ENCODE measurements around the gene NOVA1.
"Not testable (repeated sequence)": the region's sequence is repeated elsewhere in the genome, so short reads cannot be mapped to it uniquely, and the experiment has no call there.

NOVA1 gene

DNA sequence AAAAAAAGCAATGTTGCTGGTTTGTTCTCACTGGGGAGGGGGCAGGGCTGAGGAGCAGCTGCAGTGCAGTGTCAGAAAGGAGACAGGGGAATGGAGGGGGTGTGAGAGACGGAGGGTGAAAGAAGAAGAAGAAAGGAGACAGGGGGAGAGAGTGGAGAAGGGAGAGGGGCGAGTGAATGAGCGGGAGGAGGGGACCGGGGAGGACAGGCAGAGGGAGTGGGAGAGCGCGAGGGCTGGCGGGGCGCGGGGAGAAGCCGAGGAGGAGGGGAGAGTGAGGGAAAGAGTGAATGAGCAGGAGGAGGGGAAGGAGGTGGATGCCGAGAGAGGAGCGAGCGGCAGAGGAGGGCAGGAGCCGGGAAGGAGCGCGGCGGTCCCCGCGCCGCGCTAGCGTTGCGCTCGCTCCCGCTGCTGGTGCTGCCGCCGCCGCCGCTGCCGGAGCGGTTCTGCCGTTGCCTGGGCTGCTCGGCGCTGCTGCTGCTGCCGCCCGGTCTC lies at the start of gene NOVA1:
NOVA1 (minus strand) TSS at position 445 of the 492 bp plus-strand sequence. CDS start 597 bp downstream, outside the sequence.
- DNase-seq (ENCODE audit: low spot score), result peak; percentile 66

DNA sequence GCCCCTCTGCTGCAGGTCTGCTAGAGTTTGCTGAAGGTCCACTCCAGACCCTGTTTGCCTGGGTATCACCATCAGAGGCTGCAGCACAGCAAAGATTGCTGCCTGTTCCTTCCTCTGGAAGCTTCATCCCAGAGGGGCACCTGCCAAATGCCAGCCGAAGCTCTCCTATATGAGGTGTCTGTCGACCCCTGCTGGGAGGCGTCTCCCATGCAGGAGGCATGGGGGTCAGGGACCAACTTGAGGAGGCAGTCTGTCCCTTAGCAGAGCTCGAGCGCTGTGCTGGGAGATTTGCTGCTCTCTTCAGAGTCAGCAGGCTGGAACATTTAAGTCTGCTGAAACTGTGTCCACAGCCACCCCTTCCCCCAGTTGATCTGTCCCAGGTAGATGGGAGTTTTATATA lies 47.2 kb upstream of the NOVA1 start:
- DNase-seq (ENCODE audit: low spot score), result not testable (repeated sequence)

- DNase-seq (ENCODE audit: low spot score), result no peak
These were observed 38.7 kb upstream of the NOVA1 start for GRCh38 chr14:26636561-26636960.

DNA sequence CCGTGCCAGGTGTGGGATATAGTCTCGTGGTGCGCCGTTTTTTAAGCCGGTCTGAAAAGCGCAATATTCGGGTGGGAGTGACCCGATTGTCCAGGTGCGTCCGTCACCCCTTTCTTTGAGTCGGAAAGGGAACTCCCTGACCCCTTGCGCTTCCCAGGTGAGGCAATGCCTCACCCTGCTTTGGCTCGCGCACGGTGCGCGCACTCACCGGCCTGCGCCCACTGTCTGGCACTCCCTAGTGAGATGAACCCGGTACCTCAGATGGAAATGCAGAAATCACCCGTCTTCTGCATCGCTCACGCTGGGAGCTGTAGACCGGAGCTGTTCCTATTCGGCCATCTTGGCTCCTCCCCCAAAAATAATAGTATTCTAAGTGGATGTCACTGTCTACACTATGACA lies 37.1 kb upstream of the NOVA1 start:
- DNase-seq (ENCODE audit: low spot score), result not testable (repeated sequence)

DNA sequence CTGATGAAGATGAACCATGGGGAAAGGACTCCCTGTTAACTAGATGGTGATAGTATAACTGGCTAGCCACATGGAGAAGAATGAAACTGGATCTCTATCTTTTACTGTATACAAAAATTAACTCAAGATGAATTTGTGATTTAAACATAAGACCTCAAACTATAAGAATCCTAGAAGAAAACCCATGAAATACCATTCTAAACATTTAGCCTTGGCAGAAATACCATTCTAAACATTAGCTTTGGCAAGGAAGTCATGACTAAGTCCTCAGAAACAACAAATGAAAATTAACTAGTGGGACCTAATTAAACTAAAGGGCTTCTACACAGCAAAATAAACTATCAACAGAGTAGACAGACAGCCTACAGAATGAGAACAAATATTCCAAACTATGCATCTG lies 28.4 kb upstream of the NOVA1 start:
- no peak for DNase-seq (ENCODE audit: low spot score)

DNA sequence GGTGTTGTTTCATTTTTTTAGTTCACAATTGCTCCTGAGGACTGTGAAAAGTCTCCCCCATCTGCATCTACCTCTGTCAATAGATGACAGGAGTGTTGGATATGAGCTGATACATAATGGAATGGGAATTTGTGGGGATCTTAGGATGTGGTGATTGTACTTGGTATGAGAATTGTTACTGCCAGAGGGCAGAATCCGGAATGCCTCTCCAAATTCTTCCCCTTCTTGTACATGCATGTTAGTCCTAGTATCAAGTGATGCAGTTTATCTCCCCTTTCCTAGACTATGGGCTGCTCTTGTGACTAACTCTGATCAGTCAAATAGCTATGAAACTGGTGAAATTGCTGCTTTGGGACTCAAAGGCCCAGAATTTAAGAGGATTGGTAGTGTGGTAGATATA lies 24.8 kb upstream of the NOVA1 start:
- DNase-seq (ENCODE audit: low spot score), result no peak

DNA sequence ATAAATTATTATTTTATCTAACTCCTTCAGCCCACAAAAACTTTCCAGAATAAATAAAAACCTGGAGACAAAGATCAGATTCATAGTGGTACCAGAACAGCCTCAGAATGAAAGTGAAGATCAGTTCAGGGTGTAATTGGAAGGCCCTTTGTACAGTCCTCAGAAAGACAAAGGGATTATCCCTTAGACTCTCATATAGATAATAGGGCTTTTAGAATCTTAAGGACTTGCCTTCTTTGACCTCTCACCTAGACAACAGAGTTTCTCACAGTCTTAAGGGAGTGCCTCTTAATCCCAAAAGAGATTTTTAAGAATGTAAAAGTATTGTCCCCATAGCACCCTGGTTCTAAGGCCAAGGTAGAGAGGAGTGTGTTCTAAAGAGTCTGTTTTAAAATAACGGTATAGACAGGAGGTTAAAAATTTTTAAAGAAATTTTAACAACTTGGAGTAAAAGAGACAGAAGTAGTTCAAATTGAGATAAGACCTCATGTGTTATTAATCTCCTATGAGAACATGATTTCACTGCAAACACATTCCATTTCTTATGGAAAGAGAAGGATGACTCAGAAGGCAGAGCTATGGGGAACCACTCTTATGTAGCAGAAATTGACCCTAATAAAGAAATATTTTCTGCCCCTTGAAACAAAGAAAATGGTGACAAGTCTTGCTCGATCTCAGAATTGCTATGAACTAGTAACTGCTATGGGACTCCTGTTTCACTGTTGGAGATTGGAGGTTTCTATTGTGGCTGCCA lies 24.2 kb upstream of the NOVA1 start:
- DNase-seq (ENCODE audit: low spot score), result no peak

DNA sequence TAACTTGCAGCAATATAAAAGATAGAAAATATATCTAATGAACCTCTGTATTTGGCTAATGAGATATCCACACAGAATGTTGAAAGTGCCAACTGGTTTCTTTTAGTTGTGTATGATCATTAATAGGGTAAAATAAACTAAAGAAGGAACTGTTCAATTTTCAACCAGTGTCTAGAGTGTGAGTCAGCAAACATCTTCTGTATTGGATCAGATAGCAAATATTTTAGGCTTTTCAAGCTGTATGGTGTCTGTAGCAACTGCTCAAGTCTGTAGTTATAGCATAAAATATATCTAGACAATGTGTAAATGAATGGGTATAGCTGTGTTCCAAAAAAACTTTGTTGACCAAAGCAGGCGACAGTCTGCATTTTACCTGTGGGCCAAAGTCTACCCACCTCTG lies 23.5 kb upstream of the NOVA1 start:
- DNase-seq (ENCODE audit: low spot score), result no peak

DNA sequence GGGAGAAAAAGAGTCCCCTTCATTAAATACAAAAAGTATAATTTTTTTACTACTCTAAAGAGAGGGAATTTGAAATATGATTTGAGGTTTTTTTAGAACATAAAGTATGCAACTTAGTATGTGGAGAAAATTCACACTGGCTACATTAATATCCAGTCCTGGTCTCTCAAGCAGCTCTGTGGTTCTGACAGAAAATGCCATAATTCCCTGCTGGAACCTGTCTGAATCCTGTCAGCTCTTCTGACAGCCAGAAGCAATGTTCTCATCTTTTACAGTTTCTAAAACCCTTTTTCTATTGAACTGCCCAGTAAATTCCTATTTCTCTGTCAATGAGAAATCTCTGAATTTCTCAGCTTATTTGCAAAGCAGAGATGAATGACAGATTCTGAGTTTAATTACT lies 13.4 kb upstream of the NOVA1 start:
- DNase-seq (ENCODE audit: low spot score), result no peak

DNA sequence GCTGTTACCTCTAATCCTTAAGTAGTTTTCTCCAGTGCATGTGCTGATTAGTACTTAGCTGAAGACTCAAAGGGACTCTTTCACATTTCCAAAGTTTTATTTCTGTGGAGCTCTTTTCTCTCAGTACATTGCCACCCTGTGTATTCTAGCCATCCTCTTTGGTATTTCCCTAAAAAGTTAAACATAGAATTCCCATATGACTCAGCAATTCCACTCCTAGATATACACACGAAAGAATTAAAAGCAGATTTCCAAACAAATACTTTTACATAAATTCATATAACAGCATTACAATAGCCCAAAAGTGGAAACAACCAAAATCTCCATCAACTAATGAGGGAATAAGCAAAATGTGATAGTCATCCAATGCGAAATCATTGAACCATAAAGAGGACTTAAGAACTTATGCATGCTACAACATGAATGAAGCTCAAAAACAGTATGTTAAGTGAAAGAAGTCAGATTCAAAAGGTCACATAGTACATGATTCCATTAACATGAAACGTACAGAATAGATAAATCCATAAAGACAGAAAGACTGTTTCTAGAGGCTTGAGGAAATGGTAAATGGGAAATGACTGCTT lies 9.0 kb upstream of the NOVA1 start:
- no peak for DNase-seq (ENCODE audit: low spot score)

DNA sequence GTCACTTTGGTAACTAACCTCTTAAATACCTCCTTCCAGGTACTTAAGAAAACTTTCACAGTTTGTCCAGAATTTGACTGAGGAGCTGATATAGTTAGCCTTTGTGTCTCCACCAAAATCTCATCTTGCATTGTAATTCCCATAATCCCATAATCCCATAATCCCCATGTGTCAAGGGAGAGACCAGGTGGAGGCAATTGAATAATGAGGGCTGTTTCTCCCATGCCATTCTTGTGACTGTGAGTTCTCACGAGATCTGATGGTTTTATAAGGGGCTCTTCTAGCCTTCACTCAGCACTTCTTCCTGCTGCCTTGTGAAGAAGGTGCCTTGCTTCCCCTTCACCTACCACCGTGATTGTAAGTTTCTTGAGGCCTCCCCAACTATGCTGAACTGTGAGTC lies 7.8 kb upstream of the NOVA1 start:
- DNase-seq (ENCODE audit: low spot score), result no peak

DNA sequence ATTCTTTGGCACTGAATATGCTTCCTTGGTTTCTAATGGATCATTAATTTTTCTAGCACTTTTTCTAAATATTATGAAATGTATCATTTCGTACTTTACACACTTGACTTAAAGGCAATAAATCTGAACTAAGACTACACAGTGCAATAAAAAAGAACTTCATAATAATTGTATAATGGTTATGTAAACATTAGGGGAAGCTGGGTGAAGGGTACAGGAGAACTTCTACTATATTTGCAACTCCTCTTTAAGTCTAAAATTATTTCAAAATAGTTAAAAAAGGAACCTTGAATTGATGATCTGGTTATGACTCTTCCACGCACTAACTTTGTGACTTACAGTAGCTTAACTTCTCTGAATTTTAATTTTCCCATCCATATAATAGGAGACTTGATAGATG lies 5.1 kb upstream of the NOVA1 start:
- DNase-seq (ENCODE audit: low spot score), result no peak

DNA sequence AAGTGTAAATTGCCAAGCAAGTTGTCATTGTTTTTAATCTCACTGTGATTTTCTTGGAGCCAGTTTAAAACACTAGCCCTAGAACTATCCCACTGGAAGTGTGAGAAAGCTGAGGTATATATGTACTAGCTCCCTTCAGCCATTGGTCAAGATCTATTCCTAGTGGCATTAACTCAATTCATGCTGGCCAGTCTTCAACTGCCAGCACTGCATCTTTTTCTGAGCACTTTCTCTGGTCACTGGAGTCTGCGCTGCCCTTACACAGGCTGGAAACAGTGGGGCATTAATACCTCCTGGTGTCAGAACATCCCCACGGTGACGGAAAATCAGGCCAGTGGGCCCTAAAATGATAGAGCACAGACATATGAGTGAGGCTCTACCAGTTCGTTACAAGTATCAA lies 4.0 kb upstream of the NOVA1 start:
- DNase-seq (ENCODE audit: low spot score), result no peak

GRCh38 chr14:26599291-26599690 lies 1.5 kb upstream of the NOVA1 start:
- DNase-seq (ENCODE audit: low spot score), result no peak

GRCh38 chr14:26598672-26599131 lies 869 bp upstream of the NOVA1 start:
- no peak for DNase-seq (ENCODE audit: low spot score)

DNA sequence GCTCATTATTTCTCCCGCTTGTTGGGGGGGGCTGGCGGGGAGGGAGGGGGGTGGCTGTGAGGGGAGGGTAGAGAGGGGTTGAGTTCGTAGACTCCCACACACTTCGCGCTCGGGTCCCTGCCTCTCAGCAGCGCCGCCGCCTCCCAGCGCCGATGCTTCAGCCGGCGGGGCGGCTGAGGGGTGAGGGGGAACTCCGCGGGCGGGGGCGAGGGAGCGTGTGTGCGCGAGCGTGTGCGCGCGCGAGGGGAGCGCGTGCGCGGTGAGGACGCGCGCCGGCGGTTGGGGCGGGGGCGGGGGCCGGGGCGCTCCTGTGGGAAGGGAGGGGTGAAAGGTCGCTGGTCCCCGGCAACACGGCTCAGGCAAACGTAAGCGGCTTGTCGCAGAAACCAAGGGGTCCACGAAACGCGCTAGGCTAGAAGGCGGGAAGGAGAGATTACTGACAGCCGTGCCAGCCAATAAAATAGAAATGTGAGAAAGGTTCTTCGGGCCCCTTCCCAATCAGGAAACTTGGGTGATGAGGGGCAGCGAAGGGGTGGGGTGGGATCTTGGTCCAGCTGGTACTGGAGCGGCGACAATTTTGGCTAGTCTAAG lies 343 bp upstream of the NOVA1 start:
- peak; percentile 68 for DNase-seq (ENCODE audit: low spot score)

DNA sequence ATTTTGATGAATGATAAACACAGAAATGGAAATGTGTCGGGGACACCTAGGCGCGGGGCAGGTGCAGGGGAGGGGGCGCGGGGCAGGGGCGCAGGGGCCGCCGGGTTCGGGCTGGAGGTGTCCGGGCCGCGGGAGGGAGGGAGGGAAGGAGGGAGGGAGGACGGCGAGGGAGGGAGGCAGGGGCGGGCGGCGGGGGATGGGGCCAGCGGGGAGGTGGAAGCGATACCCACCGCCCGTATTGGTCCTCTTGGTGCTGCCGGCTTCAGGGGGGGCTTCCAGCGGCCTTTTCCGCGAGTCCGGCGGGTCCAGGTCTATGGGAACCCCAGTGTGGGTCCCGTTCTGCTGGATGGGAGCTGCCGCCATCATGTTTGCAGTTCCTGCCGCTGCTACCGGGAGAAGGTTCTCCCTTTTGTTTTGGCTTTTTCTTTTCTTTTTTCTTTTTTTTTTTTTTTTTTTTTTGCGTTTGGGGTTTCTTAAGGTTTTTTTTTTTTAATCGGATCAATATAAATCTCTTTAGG lies 703 bp downstream of the NOVA1 start:
- peak; percentile 28 for DNase-seq (ENCODE audit: low spot score)

DNA sequence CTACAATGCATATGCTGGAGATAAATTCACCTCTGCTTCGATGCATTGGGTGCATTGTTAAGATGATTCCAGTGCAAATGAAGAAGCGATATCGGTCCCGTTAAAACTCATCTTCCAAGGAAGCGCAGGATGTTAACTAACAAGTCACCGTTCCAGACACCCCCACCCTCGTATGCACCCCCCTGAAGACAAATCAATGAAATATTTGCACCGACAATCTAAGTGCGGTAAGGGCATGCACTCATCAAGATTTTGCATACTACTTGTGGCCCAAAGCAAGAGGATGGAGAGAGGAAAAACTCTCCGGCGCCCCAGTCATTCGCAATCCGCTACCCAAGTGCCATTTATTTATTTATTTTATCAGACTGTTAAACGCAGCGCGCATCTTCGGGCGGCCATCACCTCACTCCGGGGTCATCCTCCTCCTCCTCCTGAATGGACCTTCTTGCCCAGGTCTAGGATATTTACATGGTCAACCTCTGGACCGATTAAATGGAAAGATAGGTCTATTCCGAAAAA lies 1.2 kb downstream of the NOVA1 start:
- no peak for DNase-seq (ENCODE audit: low spot score)

GRCh38 chr14:26595926-26596542 lies 1.8 kb downstream of the NOVA1 start:
- no peak for DNase-seq (ENCODE audit: low spot score)

DNA sequence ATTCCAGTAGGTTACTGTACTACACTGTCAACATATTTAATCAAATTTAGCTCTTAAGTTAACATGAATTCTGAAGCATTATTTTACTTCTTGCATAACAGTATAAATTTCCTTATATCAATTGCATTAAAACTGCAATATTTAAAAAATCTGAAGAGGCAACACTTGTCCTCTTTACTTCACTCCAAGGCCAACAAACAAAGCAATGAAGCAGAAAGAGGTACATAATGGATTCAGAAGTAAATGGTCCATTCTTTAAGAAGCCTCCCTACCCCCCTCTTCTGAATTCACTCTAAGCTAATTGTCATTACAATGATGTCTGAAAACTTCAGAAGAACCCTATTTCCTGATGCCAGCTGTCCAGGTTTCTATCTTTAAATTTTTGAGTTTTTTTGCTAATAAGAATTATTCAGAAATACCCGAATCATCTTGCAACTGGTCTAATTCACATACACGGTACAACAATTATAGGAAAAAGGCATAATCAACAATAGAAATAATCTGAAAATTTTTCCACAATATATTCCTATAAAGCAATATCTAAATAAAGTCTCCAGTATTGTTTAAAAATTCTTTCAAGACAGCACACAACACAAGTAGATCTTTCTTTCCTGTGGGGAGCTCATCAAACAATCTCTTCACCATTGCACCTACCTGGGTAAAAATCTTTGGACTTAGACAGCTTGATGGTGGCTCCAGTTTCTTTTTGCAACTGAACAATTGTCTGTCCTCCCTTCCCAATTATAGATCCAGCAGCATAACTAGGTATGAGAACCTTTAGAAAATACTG lies 2.9 kb downstream of the NOVA1 start:
- DNase-seq (ENCODE audit: low spot score), result no peak

GRCh38 chr14:26594148-26594547 lies 3.7 kb downstream of the NOVA1 start:
- DNase-seq (ENCODE audit: low spot score), result no peak

DNA sequence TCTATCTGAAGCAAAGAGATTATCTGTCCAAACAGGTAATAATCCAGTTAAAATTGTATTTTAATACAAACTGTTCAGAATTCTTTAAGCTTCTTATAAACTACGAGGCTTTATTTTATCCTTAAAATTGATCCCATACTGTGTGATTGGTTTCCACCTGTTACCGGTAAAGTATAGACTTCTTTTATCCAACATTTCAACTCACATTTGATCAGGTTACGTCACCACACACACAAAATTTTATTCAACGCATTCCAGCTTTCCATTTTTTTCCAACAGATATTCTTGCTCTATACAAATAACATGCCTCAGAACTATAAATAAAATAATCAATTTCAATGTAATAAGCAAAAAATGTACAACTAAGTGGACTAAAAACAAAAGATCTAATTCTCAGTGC lies 4.5 kb downstream of the NOVA1 start:
- no peak for DNase-seq (ENCODE audit: low spot score)

Measured in AG20443 (cell line).